ENCODE data around the gene TEX51. TPM values are rescaled to one million over a fixed set of nuclear protein-coding genes. Genes with fewer than 3 reads are reported as not detected.

TEX51 gene
- total RNA-seq, 1 donor from 2014 or later, result not detected

DNA sequence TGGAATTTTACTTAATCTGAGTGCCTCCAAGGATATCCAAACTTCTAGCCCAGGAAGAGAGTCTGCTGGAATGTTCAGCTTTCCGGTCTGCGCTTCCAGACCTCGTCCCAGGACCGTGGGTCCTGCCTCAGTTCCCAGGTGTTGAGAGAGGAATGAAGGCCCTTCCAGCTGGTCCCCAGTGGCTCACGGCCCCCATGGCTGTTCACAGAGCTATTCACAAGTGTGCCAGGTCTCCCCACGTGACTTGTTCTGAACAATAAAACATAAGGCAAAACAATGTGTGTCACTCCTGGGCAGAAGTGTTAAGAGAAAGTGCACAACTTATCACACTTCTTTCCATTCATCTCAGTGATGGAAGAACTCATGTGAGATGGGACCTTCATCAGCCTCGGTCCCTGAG, 20.1 kb upstream of the TEX51 start:
- DNase-seq (ENCODE audit: low spot score), result no peak

DNA sequence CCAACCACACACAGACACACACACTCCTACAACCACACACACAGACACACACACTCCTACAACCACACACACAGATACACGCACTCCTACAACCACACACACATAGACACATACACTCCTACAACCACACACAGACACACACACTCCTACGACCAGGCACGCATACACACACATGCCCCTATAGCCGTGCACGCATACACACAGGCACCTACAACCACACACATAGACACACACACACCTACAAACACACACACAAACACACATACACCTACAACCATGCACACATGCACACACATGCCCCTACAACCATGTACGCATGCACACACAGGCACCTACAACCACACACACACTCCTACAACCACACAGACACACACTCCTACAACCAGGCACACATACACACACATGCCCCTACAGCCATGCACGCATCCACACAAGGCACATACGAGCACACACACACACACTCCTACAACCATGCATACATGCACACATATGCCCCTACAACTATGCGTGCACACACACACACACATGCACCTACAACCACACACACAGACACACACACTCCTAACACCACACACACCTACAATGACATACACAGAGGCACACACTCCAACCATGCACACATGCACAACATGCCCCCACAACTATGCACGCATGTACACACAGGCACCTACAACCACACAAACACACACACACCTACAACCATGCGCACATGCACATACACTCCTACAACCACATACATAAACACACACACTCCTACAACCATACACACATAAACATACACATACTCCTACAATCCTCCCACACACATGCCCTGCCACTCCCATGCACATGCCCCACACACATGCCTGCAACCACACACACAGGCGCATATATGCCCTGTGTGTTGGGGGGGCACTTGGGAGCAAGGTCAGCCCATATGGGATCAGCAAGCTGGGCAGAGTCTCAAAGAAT, 19.1 kb upstream of the TEX51 start:
- no peak for DNase-seq (ENCODE audit: low spot score)

DNA sequence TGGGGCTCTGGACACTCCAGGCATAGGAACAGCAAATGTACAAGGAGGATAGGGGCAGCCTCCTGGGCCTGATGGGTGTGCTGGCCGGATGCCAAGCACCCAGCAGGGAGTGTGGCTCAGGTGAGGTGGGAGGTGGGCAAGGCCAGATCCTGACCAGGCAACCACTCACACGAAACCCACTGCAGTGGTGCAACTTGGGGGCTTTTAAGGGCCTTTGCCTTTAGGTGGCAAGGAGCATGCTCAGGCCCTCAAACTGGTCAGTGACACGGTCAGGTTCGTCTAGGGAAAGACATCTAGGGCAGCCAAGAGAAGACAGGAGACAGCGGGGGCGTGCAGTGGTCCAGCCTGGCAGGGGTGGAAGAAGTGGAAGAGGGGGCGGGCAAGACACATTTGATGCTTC, 18.4 kb upstream of the TEX51 start:
- no peak for DNase-seq (ENCODE audit: low spot score)

- DNase-seq (ENCODE audit: low spot score), result no peak
Measured at GRCh38 chr2:126880817-126881216, 17.9 kb upstream of the TEX51 start.

- no peak for DNase-seq (ENCODE audit: low spot score)
Measured at GRCh38 chr2:126881591-126881990, 17.1 kb upstream of the TEX51 start.

GRCh38 chr2:126882181-126882580, 16.5 kb upstream of the TEX51 start:
- no peak for DNase-seq (ENCODE audit: low spot score)

- DNase-seq (ENCODE audit: low spot score), result no peak
Measured at GRCh38 chr2:126882736-126883665, 15.7 kb upstream of the TEX51 start.

- DNase-seq (ENCODE audit: low spot score), result no peak
Measured at GRCh38 chr2:126883666-126884040, 15.0 kb upstream of the TEX51 start.

DNA sequence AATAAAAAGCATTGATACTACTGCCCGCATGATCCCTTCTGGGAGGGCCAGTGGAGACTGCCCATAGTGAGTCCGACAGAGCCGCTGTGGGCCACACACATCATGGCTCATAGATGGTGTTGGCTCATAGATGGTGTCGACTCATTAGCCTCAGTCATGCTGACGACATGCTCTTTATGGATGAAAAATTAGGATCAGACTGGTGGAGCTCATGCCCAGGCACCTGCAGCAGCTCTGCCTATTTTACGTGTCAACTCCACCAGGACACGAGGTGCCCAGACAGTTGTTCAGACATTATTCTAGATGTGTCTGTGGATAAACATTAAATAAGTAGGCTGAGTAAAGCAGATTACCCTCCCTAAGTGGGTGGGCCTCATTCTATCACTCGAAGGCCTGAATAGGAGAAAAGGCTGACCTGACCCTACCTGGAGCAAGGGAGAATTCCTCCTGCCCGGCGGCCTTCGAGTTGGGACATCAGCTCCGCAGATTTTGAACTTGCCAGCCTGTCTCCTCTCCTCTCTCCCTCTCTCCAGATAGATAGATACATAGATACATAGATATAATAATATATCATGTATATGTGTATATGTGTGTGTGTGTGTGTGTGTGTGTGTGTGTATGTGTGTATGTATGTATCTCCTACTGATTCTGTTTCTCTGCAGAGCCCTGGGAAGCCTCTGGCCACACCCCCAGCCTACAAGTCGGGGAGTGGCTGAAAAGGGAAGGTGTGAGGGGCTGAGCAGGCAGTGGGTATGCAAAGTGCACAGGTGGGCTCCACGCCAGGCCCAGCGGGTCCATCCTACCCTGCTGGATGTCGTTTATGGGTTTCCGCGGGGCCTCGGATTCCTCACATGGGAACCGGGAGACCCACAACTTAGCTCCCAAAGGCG, 13.6 kb upstream of the TEX51 start:
- DNase-seq (ENCODE audit: low spot score), result no peak

DNA sequence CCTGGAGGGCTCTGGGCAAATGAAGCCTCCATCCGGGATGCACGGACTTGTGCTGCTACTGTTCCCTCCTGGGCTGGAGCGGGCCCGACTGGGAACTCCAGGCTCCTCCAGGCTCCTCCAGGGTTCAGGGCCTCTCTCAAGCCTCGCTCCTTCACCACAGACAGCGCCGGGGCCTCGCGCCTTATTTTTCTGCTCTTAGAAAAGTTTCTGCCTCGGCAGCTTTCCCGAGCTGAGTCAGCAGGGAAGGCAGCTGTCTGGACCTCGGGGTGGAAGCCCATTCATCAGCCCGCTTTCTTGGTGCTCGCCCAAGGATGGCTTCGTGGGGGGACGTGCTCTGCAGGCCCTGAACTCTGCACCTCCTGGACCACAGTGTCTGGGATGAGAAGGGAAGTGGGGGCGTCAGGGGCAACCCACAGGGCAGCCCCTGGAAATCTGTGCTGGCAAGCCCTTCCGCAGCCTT, 12.9 kb upstream of the TEX51 start:
- DNase-seq (ENCODE audit: low spot score), result peak; percentile 81

DNA sequence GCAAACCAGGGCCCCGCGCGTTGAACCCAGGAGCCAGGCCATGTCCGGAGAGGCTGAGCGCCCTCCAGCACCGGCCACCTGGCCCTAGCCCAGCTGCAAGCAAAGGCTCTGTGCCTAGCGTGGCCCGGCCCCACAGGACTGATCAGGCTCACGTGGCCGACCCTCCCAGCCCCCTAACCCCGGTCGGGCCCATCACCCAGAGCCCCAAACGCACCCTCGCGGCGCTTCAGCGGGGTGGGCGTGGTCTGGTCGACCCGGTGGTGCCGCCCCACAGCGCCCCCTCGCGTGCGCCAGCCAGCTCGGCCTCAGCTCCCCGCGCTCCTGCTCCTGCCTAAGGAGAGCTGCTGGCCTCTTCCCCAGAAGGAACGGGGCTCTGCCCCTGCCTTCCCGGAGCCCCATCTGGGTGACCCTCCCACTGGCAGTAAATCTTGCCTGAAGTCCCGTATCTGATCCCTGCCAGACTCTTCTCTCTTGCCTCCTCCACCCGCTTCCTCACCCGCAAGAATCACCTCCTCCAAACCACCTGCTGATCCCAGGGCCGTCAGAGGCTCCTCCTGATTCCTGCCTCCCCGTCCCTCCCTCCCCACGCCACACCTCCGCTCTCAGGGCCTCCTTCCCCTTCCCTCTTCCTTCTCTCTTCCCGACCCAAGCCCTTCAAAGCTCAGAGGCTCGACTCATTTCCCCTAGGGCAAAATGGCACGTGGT, 12.3 kb upstream of the TEX51 start:
- peak; percentile 69 for DNase-seq (ENCODE audit: low spot score)

- DNase-seq (ENCODE audit: low spot score), result no peak
Measured at GRCh38 chr2:126886916-126887280, 11.8 kb upstream of the TEX51 start.

DNA sequence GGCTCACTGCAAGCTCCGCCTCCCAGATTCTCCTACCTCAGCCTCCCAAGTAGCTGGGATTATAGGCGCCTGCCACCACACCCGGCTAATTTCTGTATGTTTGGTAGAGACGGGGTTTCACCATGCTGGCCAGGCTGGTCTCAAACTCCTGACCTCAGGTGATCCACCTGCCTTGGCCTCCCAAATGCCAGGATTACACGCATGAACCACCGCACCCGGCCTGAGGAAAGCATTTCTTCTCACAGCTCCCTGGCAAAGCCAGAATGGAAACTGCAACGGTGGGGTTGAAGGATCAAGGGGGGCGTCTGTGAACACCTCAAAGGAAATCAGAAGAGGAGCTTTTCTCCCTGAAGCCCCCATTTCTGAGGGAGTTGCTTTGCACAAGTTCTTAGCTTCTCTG, 11.2 kb upstream of the TEX51 start:
- DNase-seq (ENCODE audit: low spot score), result no peak

GRCh38 chr2:126888046-126888445, 10.6 kb upstream of the TEX51 start:
- DNase-seq (ENCODE audit: low spot score), result no peak

GRCh38 chr2:126889071-126889470, 9.6 kb upstream of the TEX51 start:
- DNase-seq (ENCODE audit: low spot score), result no peak

DNA sequence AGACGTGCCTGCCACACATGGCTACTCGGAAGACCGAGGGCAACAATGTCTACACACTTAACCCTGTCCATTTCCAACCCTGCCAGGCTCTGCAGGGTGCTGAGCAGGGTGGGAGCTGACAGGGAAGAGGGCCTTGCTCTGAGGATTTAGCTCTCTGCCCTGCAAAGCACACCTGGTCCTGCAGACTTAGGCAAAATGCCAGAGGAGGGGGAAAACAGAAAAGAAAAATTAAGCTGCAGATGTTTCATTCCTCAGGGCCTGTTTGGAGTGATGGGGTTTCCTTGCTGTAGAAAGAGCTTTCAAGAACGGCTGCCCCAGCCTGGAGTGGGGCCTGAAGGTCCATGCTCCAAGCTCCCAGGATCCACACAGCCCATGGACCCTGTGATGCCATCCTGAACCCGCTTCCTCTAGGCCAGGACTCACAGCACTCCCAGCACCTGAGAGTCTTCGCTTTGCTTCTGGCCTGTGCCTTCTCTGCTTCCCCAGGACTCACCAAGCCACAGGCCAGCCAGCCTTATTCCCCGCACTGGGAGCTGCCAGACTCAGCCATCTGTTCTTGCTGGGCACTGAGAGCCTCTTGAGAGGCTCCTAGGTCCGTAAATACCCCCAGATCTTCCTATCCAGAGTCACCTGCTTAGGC, 9.1 kb upstream of the TEX51 start:
- DNase-seq (ENCODE audit: low spot score), result no peak

DNA sequence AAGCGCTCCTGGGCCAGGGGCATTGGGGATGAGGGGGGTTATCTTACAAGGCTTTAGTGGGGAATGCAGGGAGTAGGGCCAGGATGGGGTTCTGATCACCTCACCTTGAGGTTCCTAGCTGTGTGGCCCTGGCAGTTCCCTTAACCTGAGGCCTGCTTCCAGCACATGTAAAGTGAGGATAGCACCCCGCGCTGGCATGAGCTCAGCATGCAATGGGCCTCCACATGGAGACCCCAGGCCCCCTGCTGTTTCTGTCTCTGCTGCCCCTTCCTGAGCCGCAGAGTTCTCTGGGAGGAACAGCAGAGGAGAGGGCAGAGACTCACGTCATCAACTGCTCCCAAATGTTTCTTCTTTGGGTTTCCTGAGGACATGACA, 8.6 kb upstream of the TEX51 start:
- no peak for DNase-seq (ENCODE audit: low spot score)

- no peak for DNase-seq (ENCODE audit: low spot score)
Measured at GRCh38 chr2:126890551-126891450, 7.9 kb upstream of the TEX51 start.

Data from umbilical cord (tissue), 2 donors.